ENCODE data around the gene NTRK1.

The NTRK1 gene

DNA sequence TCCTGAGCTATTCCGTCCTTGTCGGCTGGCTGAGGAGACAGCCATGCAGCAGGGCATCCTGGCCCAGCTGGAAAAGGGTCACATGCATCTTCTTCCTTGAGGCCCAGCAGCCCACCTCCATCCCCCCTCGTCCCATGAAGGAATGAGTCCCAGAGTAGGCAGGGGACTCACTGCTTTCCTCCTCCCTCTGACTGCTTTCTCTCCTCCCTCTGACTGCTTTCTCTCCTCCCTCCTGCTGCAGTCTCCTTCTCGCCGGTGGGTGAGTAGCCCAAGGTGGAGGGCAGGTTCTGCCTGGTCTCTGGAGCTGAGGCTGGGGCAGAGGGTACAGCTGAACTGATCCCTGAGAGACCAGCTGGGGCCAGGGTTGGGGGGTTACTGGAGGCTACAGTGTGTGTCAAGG lies 13.5 kb downstream of the NTRK1 start:
- TF ChIP-seq ZNF341 (tag by site-specific recombination; IDR thresholded peaks at IDR 0.05; ENCODE audit: low read depth) (peak; percentile 71), ZBTB6 (tag by site-specific recombination; IDR thresholded peaks at IDR 0.05) (no peak), SCRT1 (tag by site-specific recombination; IDR thresholded peaks at IDR 0.05; ENCODE audit: borderline replicate concordance) (no peak), MZF1 (tag by site-specific recombination; IDR thresholded peaks at IDR 0.05; ENCODE audit: borderline replicate concordance) (no peak)
- H3K4me3 ChIP-seq (ENCODE audit: low read depth, low read length): no peak overlapping the region
- CTCF ChIA-PET: interaction anchor here (0.7 to 3.1 kb wide), 5 partner anchors 16 to 275 kb away, joined by 3 to 12 read pairs (median 5); no protein-coding TSS in a partner anchor
- H3K36me3 ChIP-seq (ENCODE audit: control insufficient read depth in 2 of 2, insufficient read depth in 1 of 2, low read length in 2 of 2): no peaks in the 10 kb centered on the region
- H3K9me3 ChIP-seq (ENCODE audit: control insufficient read depth, insufficient read depth, low read depth, low read length): no peaks in the 10 kb centered on the region
- H3K27ac ChIP-seq (ENCODE audit: extremely low read depth, low read depth, low read length): no peak overlapping the region
- POLR2A ChIA-PET: no interaction called here
- no peaks in the 10 kb centered on the region for H3K4me1 ChIP-seq (ENCODE audit: control insufficient read depth, insufficient read depth, low read length)

DNA sequence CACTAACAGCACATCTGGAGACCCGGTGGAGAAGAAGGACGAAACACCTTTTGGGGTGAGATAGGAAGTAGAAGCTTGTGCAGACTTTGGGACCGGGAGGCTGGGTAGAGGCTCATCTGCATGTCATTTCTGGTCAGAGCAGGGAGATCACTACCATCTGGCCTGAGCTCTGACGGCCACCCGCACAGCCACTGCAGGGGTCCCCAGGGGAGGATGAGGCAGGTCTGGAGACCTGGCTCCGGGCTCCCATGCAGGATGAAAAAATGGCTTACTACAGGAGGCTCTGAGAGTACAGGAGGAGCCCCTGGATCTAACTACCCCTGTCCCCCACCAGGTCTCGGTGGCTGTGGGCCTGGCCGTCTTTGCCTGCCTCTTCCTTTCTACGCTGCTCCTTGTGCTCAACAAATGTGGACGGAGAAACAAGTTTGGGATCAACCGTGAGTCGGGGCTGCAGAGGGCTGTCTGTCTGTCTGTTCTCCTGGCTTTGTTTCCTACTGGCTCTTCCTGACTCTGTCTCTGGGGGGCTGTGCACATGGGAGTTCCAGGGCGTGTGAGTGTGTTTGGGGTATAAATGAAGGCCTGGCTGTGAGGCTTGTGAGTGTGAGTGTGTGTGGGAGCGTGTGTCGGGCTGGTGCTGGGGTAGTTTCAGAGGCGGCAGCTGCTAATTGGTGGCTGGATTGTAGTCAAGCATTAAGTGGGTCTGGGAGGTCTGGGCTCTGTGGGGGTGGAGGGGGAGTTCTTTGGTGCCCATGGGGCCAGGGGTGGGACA lies 14.1 kb downstream of the NTRK1 start:
- POLR2A ChIA-PET: no interaction called here
- TF ChIP-seq ZNF610 (tag by site-specific recombination; IDR thresholded peaks at IDR 0.05; ENCODE audit: borderline replicate concordance): no peak
- no peak for TF ChIP-seq ZBTB8A (tag by site-specific recombination; IDR thresholded peaks at IDR 0.05)
- TF ChIP-seq GLIS1 (tag by site-specific recombination; IDR thresholded peaks at IDR 0.05): peak; percentile 49
- TF ChIP-seq ZFHX2 (tag by site-specific recombination; conservative IDR thresholded peaks at IDR 0.05): peak; percentile 96
- TF ChIP-seq, protein P1, sequence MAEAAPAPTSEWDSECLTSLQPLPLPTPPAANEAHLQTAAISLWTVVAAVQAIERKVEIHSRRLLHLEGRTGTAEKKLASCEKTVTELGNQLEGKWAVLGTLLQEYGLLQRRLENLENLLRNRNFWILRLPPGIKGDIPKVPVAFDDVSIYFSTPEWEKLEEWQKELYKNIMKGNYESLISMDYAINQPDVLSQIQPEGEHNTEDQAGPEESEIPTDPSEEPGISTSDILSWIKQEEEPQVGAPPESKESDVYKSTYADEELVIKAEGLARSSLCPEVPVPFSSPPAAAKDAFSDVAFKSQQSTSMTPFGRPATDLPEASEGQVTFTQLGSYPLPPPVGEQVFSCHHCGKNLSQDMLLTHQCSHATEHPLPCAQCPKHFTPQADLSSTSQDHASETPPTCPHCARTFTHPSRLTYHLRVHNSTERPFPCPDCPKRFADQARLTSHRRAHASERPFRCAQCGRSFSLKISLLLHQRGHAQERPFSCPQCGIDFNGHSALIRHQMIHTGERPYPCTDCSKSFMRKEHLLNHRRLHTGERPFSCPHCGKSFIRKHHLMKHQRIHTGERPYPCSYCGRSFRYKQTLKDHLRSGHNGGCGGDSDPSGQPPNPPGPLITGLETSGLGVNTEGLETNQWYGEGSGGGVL (tag by site-specific recombination; IDR thresholded peaks at IDR 0.05): peak; percentile 48; the same call in 1 of the 2 replicates
- TF ChIP-seq EGR2 (tag by site-specific recombination; IDR thresholded peaks at IDR 0.05; ENCODE audit: low read depth): peak; percentile 95

DNA sequence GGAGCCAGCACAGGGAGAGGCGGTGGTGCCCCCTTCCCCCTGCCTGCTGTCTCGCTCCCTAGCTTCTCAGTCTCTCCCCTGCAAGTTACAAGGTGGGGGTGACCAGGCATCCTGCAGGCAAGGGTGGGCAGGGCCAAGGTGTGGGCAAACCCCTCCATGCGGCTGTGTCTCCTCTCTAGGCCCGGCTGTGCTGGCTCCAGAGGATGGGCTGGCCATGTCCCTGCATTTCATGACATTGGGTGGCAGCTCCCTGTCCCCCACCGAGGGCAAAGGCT lies 14.6 kb downstream of the NTRK1 start:
- Histone ChIP-seq H3K9me3 (ENCODE audit: control insufficient read depth, insufficient read depth, low read depth, low read length) (no peaks in the 10 kb centered on the region), H3K27ac (ENCODE audit: extremely low read depth, low read depth, low read length) (no peak overlapping the region), H3K4me3 (ENCODE audit: low read depth, low read length) (no peak overlapping the region), H3K36me3 (ENCODE audit: control insufficient read depth in 2 of 2, insufficient read depth in 1 of 2, low read length in 2 of 2) (no peaks in the 10 kb centered on the region), H3K4me1 (ENCODE audit: control insufficient read depth, insufficient read depth, low read length) (no peaks in the 10 kb centered on the region)
- ChIA-PET CTCF (interaction anchor here (0.6 to 3.1 kb wide), 4 partner anchors 16 to 197 kb away, joined by 3 to 12 read pairs (median 4); no protein-coding TSS in a partner anchor), POLR2A (no interaction called here)
- no peak for TF ChIP-seq ZBTB17 (tag by site-specific recombination; IDR thresholded peaks at IDR 0.05)
- TF ChIP-seq, protein P1 (tag by site-specific recombination; IDR thresholded peaks at IDR 0.05): peak; percentile 6; the same call in 1 of the 2 replicates

More for the DNA sequence above, 14.1 kb downstream of the NTRK1 start:
- no peak overlapping the region for H3K27ac ChIP-seq (ENCODE audit: extremely low read depth, low read depth, low read length)
- H3K36me3 ChIP-seq (ENCODE audit: control insufficient read depth in 2 of 2, insufficient read depth in 1 of 2, low read length in 2 of 2): no peaks in the 10 kb centered on the region
- CTCF ChIA-PET: interaction anchor here (0.6 to 3.1 kb wide), 6 partner anchors 15 to 275 kb away, joined by 3 to 12 read pairs (median 3); no protein-coding TSS in a partner anchor
- no peaks in the 10 kb centered on the region for H3K9me3 ChIP-seq (ENCODE audit: control insufficient read depth, insufficient read depth, low read depth, low read length)
- H3K4me1 ChIP-seq (ENCODE audit: control insufficient read depth, insufficient read depth, low read length): no peaks in the 10 kb centered on the region
- no peak overlapping the region for H3K4me3 ChIP-seq (ENCODE audit: low read depth, low read length)

GRCh38 chr1:156876281-156876680 lies 15.6 kb downstream of the NTRK1 start:
- TF ChIP-seq ZNF621 (tag by site-specific recombination; IDR thresholded peaks at IDR 0.05) (no peak), ZNF174 (tag by site-specific recombination; IDR thresholded peaks at IDR 0.05) (no peak), ZNF544 (tag by site-specific recombination; IDR thresholded peaks at IDR 0.05) (no peak), INSM2 (tag by site-specific recombination; IDR thresholded peaks at IDR 0.05) (no peak)
- CTCF ChIA-PET: interaction anchor here (0.6 to 2.3 kb wide), 5 partner anchors 13 to 187 kb away, joined by 3 to 8 read pairs (median 3); no protein-coding TSS in a partner anchor
- Histone ChIP-seq H3K27ac (ENCODE audit: extremely low read depth, low read depth, low read length) (no peak overlapping the region), H3K36me3 (ENCODE audit: control insufficient read depth in 2 of 2, insufficient read depth in 1 of 2, low read length in 2 of 2) (no peaks in the 10 kb centered on the region), H3K4me1 (ENCODE audit: control insufficient read depth, insufficient read depth, low read length) (no peaks in the 10 kb centered on the region), H3K9me3 (ENCODE audit: control insufficient read depth, insufficient read depth, low read depth, low read length) (no peaks in the 10 kb centered on the region), H3K4me3 (ENCODE audit: low read depth, low read length) (no peak overlapping the region)
- POLR2A ChIA-PET: no interaction called here

Measured in HEK293 (cell line).